GM12878 (cell line): Measurements from ENCODE around the gene ACTA2. TPM values are rescaled to one million over a fixed set of nuclear protein-coding genes. Genes with fewer than 3 reads are reported as not detected.
A peak's percentile ranks its signal among the peaks of the same experiment; 100 is the strongest.

Experiments
- ATAC-seq: fragments of 200-7000 bp; cut with Tn5 transposase; 3 replicates; pipeline ENCODE4 v1.9.1; 2020; ENCODE audit warnings: mild to moderate bottlenecking, moderate library complexity
- BruUV-seq: library from RNA; stranded (reverse); fragments of 400-500 nt; replicated peaks from 2 replicates; lab custom pipeline; 2021; lab: Mats Ljungman, UMichigan
- CTCF ChIA-PET: fragments of 300-600 bp; sonication (Branson Sonifier 250); formaldehyde crosslinking; extraction: SDS; loops from one replicate; lab custom pipeline; 2021; ENCODE audit warnings: inconsistent platforms; lab: Yijun Ruan, JAX
- POLR2A ChIA-PET: fragments of 350-600 bp; formaldehyde crosslinking; extraction: SDS; loops from one replicate; lab custom pipeline; 2021; ENCODE audit warnings: inconsistent platforms; lab: Charles Lee
- RAD21 ChIA-PET: fragments of 300-600 bp; sonication (Branson Sonifier 250); formaldehyde crosslinking; loops from one replicate; lab custom pipeline; 2023; ENCODE audit warnings: antibody characterized with exemption; ENCODE audit not compliant: unreplicated experiment; lab: Charles Lee
- SMC1A ChIA-PET: fragments of 300-600 bp; sonication (Branson Sonifier 250); formaldehyde crosslinking; loops from one replicate; lab custom pipeline; 2023; ENCODE audit not compliant: unreplicated experiment, uncharacterized antibody; lab: Charles Lee
- DNase-seq: peaks from one replicate; pipeline ENCODE4 v3.0.0-alpha.2; 2011; ENCODE audit warnings: low read depth, low spot score
- FAIRE-seq: peaks from 3 replicates; lab custom pipeline; 2011; peaks lifted over from hg19 to GRCh38; lab: Jason Lieb, UNC
- H2AFZ ChIP-seq: 2 replicates; pipeline ENCODE4 v1.6.0; 2011; ENCODE audit warnings: low read depth, low read length, control low read depth; ENCODE audit not compliant: control insufficient read depth
- H3K27ac ChIP-seq: 2 replicates; pipeline ENCODE4 v1.5.1; 2011; ENCODE audit warnings: control low read depth; ENCODE audit not compliant: control insufficient read depth, insufficient read depth
- H3K27me3 ChIP-seq, 2 experiments: replicated peaks in 1 of 2; 2 replicates each; pipeline versions ENCODE4 v1.6.0 to v1.6.1; 2011; ENCODE audit warnings: low read length in 1 of 2; ENCODE audit not compliant: control insufficient read depth in 2 of 2, insufficient read depth in 2 of 2
- H3K36me3 ChIP-seq, 2 experiments: 2 replicates each; pipeline ENCODE4 v1.5.1; 2011; ENCODE audit warnings: low read length in 1 of 2; ENCODE audit not compliant: control insufficient read depth in 2 of 2, insufficient read depth in 2 of 2
- H3K4me1 ChIP-seq: 2 replicates; pipeline ENCODE4 v1.6.1; 2011; ENCODE audit warnings: mild to moderate bottlenecking, low read length, moderate library complexity, mixed read lengths; ENCODE audit not compliant: control insufficient read depth, insufficient read depth
- H3K4me2 ChIP-seq: 2 replicates; pipeline ENCODE4 v1.6.0; 2011; ENCODE audit warnings: control low read depth; ENCODE audit not compliant: control insufficient read depth, insufficient read depth
- H3K4me3 ChIP-seq: fragments of 200-600 bp; sonication (generic); 2 replicates; pipeline ENCODE4 v1.5.1; 2016
- H3K79me2 ChIP-seq: 2 replicates; pipeline ENCODE4 v1.6.0; 2011; ENCODE audit warnings: low read length; ENCODE audit not compliant: control insufficient read depth, insufficient read depth
- H3K9ac ChIP-seq: 2 replicates; pipeline ENCODE4 v1.8.0; 2011; ENCODE audit warnings: low read length, control low read depth, mixed read lengths; ENCODE audit not compliant: control insufficient read depth, insufficient read depth
- H3K9me3 ChIP-seq: replicated peaks from 3 replicates; pipeline ENCODE4 v1.5.1; 2011; ENCODE audit warnings: mild to moderate bottlenecking, low read length; ENCODE audit not compliant: control insufficient read depth, insufficient read depth
- H4K20me1 ChIP-seq: 2 replicates; pipeline ENCODE4 v1.6.0; 2011; ENCODE audit not compliant: control insufficient read depth, insufficient read depth
- BMI1 ChIP-seq: fragments of 450-650 bp; IDR thresholded peaks from 2 replicates; pipeline ENCODE4 v1.6.1; 2016; ENCODE audit warnings: mild to moderate bottlenecking, moderate library complexity, borderline replicate concordance
- CBX5 ChIP-seq: sonication (generic); IDR thresholded peaks from 2 replicates; pipeline ENCODE4 v1.6.1; 2016; ENCODE audit warnings: low read depth, moderate library complexity, mild to moderate bottlenecking, inconsistent platforms
- E2F8 ChIP-seq: fragments of 450-650 bp; IDR thresholded peaks from 2 replicates; pipeline ENCODE4 v1.6.1; 2018; ENCODE audit warnings: mild to moderate bottlenecking, low read depth, moderate library complexity; ENCODE audit not compliant: partially characterized antibody
- EED ChIP-seq: sonication (generic); IDR thresholded peaks from 2 replicates; pipeline ENCODE4 v1.6.1; 2016; ENCODE audit warnings: antibody characterized with exemption, low read depth
- HDGF ChIP-seq: fragments of 450-650 bp; IDR thresholded peaks from 2 replicates; pipeline ENCODE4 v1.6.1; 2016; ENCODE audit warnings: antibody characterized with exemption
- HSF1 ChIP-seq: fragments of 150-350 bp; IDR thresholded peaks from 2 replicates; pipeline ENCODE4 v1.6.1; 2014; ENCODE audit warnings: mild to moderate bottlenecking, low read depth, low read length
- NR2C1 ChIP-seq: fragments of 450-650 bp; IDR thresholded peaks from 2 replicates; pipeline ENCODE4 v1.6.1; 2017; ENCODE audit warnings: antibody characterized with exemption, mild to moderate bottlenecking, moderate library complexity
- PAX8 ChIP-seq: fragments of 450-650 bp; IDR thresholded peaks from 2 replicates; pipeline ENCODE4 v1.6.1; 2017; ENCODE audit warnings: mild to moderate bottlenecking, moderate library complexity
- RAD21 ChIP-seq: IDR thresholded peaks from 2 replicates; pipeline ENCODE4 v1.6.1; 2011; ENCODE audit warnings: mild to moderate bottlenecking, low read depth, low read length, moderate library complexity; ENCODE audit not compliant: insufficient read depth
- SREBF2 ChIP-seq: IDR thresholded peaks from 2 replicates; pipeline ENCODE4 v1.6.1; 2012; ENCODE audit warnings: mild to moderate bottlenecking, low read length
- STAT1 ChIP-seq: fragments of 450-650 bp; conservative IDR thresholded peaks from 2 replicates; pipeline ENCODE4 v1.6.1; 2014; ENCODE audit warnings: antibody characterized with exemption, mild to moderate bottlenecking
- SUZ12 ChIP-seq: fragments of 200-600 bp; sonication (generic); IDR thresholded peaks from one replicate; pipeline ENCODE4 v1.6.1; 2018; ENCODE audit warnings: antibody characterized with exemption, mild to moderate bottlenecking; ENCODE audit not compliant: unreplicated experiment
- TARDBP ChIP-seq: IDR thresholded peaks from 2 replicates; pipeline ENCODE4 v1.6.1; 2016; ENCODE audit warnings: borderline replicate concordance
- TCF7 ChIP-seq: IDR thresholded peaks from 2 replicates; pipeline ENCODE4 v1.6.1; 2014; ENCODE audit warnings: antibody characterized with exemption, borderline replicate concordance
- WRNIP1 ChIP-seq: IDR thresholded peaks from 2 replicates; pipeline ENCODE4 v1.6.1; 2011; ENCODE audit warnings: low read depth, low read length, improper control_type of control experiment, borderline replicate concordance
- ZNF207 ChIP-seq: fragments of 450-650 bp; IDR thresholded peaks from 2 replicates; pipeline ENCODE4 v1.6.1; 2014; ENCODE audit warnings: antibody characterized with exemption, mild to moderate bottlenecking, borderline replicate concordance
- WGBS: methylation state at CpG from one replicate; pipeline ENCODE4 v1.1.6; 2016; ENCODE audit warnings: low lambda C conversion rate; ENCODE audit not compliant: insufficient replicate concordance, insufficient coverage; ENCODE audit errors: missing lambda C conversion rate; 5-methylcytosine and 5-hydroxymethylcytosine counted together
- in situ Hi-C: fragments of 300-500 bp; cut with MboI; formaldehyde crosslinking; loops from 9 replicates; pipeline ENCODE4 v1.14.3; 2018; ENCODE audit warnings: mixed read lengths
- intact Hi-C: fragments of 100-400 bp; cut with micrococcal nuclease; formaldehyde crosslinking; loops from one replicate; pipeline ENCODE4 v1.14.2; 2022; ENCODE audit not compliant: unreplicated experiment
- polyA plus RNA-seq, 11 experiments: library from polyadenylated mRNA; depleted of rRNA in 4 of 11; unstranded in 6 of 11; stranded (reverse) in 5 of 11; fragments of >200 nt; fragmentation: Nextera tagmentation in 4 of 11; fragmentation: Illumina TruSeq in 1 of 11; extraction: Ambion mirVana in 4 of 11; extraction: Trizol in 1 of 11; gene quantifications; 1 replicate in 1 of 11; 2 replicates in 10 of 11; pipeline versions ENCODE4 v1.2.1 to v1.2.3, GENCODE V29; 2011 to 2016; ENCODE audit warnings: inconsistent platforms in 2 of 11, missing spikeins in 2 of 11, low read depth in 1 of 11
- total RNA-seq, 4 experiments: library from RNA; depleted of rRNA in 3 of 4; stranded (reverse); fragments of >200 nt in 3 of 4; fragmentation: Illumina TruSeq in 1 of 4; extraction: Trizol in 1 of 4; gene quantifications; 2 replicates each; pipeline versions ENCODE4 v1.2.1 to v1.2.3, GENCODE V29; 2013 to 2021

Gene ACTA2
- total and polyA plus RNA-seq, 10 of the 15 experiments (the other 5 are each of a cell fraction or from before 2014, with no cell fraction given) = 7.4 to 78.2 (median 32.4) TPM

GRCh38 chr10:88934900-88935672 lies 17.5 kb downstream of the ACTA2 start:
- RAD21 ChIA-PET = interaction anchor here (0.5 to 7.1 kb wide), 27 partner anchors 9 to 639 kb away, joined by 3 to 390 read pairs (median 6); partner anchors contain the start of gene CH25H
- peak; percentile 87 for TF ChIP-seq RAD21
- TF ChIP-seq NR2C1 = no peak
- no peak for TF ChIP-seq HDGF
- TF ChIP-seq WRNIP1 = no peak
- no peak for TF ChIP-seq TARDBP
- no peak for TF ChIP-seq HSF1
- no peak for TF ChIP-seq SREBF2
- TF ChIP-seq TCF7 = no peak
- TF ChIP-seq E2F8 = no peak
- no peak for TF ChIP-seq PAX8
- TF ChIP-seq STAT1 = no peak
- no peak for TF ChIP-seq SUZ12
- TF ChIP-seq EED = no peak
- no peak for TF ChIP-seq ZNF207
- TF ChIP-seq CBX5 = no peak
- no peak for TF ChIP-seq BMI1

More at GRCh38 chr10:88934900-88935672, 17.5 kb downstream of the ACTA2 start:
- ChIA-PET CTCF (interaction anchor here (0.6 to 12.8 kb wide), 70 partner anchors 10 to 482 kb away, joined by 3 to 895 read pairs (median 5); partner anchors contain the start of genes CH25H, FAS, IFIT5 and LIPA), POLR2A (interaction anchor here (0.7 to 5.6 kb wide), 3 partner anchors 52 to 99 kb away, joined by 3 to 64 read pairs (median 7); no protein-coding TSS in a partner anchor), SMC1A (interaction anchor here (0.6 to 10.3 kb wide), 45 partner anchors 9 to 1050 kb away, joined by 3 to 575 read pairs (median 5); partner anchors contain the start of genes CH25H, FAS and STAMBPL1)
- H3K9me3 ChIP-seq = no peaks in the 10 kb centered on the region
- intact Hi-C loops = loop anchor here (1.0 to 2.0 kb wide), 5 partner anchors 52 to 370 kb away; no protein-coding TSS in a partner anchor
- H2AFZ ChIP-seq = peak overlapping the region; percentile 52
- H3K36me3 ChIP-seq = peaks cover 0 to 11% of the 10 kb centered on the region in 2 experiments; a peak in 2 of 4 replicates
- no TSS peak for BruUV-seq
- DNase-seq = peak; percentile 69
- peaks cover 21% of the 10 kb centered on the region for H3K4me1 ChIP-seq
- peaks cover 2% of the 10 kb centered on the region; the same call in 1 of the 2 replicates for H3K79me2 ChIP-seq
- H3K9ac ChIP-seq = no peak overlapping the region
- ATAC-seq = peak; percentile 82
- no peak overlapping the region for H3K4me3 ChIP-seq
- no peaks in the 10 kb centered on the region for H4K20me1 ChIP-seq
- WGBS = 38% methylated on average over 17 of the region's 17 CpGs
- peak overlapping the region; percentile 57; the same call in 1 of the 2 replicates for H3K4me2 ChIP-seq
- H3K27me3 ChIP-seq = no peaks in the 10 kb centered on the region
- H3K27ac ChIP-seq = no peak overlapping the region
- peak; percentile 83 for FAIRE-seq
- in situ Hi-C loops = loop anchor here (5.0 kb wide), 4 partner anchors 47 to 277 kb away; no protein-coding TSS in a partner anchor
